GM18861 (cell line): ENCODE measurements around the gene SYNDIG1L.

Source experiments
- ATAC-seq: cut with Tn5 transposase; IDR thresholded peaks from one replicate; pipeline ENCODE4 v1.9.1; 2021; ENCODE audit not compliant: unreplicated experiment

The SYNDIG1L gene

DNA sequence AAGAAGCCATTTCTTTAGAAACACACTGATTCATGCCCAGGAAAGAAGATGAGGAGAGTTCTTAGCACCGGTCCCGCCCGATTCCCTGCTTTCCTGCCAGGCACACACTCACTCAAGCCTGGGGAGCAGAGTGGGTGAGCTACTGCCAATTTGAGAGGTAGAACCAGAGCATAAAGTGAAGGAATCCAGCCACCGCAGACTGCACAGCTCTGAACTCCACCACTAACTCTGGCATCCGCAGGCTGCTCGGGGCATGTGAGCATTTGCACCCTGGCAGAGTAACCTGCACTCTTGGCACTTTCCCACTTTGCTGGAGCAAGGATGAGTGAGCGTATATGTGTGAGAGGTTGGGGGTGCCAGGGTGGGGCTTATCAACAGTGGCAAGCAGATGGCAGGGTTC lies 4.0 kb upstream of the SYNDIG1L start:
- ATAC-seq: no peak

DNA sequence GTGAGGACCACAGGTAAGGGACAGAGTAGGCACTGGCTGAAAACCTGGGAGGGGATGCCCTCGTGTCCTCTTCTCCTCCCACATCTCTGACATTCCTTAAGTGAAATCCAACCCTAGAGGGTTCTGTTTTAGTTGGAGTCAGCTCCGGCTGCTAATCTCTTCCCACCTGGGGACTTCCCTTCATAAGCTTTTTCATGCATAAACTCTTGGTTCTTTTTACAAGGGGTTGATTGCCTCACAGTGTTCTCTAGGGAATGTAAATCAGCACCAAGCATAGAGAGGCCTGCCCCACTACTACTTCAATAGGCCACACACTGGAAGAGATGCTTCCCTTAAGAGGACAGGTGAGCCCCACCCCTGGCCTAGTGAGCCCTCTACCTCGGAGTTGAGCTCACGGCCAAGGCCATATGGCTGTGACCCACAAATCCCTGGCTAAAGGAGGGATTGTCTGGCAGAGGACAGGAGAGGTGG lies 3.2 kb upstream of the SYNDIG1L start:
- no peak for ATAC-seq

DNA sequence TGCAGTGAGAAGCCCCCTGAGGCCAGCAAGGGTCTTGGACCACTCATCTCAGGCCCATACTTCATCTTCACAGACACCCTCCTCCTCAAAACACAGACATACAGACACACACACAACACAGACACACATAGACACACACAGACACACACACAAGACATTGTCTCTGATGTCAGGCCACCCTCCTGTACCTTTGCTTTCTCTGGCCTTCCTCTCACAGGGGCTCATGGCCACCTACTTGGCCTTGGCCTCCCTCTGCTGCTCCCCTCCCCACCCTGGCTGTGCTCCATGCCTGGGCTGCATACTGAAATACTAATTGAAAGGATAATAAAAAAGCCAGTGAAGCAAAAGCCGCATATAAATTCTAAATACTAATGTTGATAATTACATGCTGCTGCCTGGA lies 1.6 kb upstream of the SYNDIG1L start:
- ATAC-seq: no peak

DNA sequence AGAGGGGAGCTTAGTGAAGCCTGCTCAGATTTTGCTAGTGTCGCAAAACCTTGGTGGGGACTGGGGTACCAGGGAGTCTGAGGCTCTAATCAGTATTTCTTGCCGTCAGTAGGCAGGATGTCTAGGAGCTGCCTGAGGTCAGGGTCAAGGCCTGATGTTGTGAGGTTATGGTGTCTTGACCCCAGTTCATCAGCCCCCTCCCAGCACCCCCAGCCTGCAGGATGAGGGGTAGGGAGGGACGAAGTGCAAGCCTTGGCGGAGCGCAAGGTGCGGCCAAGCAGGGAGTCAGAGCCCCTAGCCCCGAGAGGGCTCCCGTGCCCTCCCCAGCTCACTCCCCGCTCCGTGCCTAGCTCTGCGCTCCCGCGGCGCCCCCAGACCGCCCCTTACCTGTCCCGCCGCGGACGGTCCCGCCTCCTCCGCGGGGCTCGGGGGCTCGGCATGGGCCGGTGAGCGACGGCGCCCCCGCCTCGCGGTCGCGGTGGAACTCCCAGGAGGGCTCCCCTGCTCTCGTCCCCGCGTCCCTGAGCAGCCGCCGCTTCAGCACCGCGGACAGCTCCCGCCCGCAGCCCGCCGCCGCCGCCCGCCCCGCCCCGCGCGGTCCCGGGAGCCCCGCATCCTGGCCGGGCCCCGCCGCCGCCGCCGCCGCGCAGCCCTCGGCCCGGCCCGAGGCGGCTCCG lies 347 bp downstream of the SYNDIG1L start:
- no peak for ATAC-seq

DNA sequence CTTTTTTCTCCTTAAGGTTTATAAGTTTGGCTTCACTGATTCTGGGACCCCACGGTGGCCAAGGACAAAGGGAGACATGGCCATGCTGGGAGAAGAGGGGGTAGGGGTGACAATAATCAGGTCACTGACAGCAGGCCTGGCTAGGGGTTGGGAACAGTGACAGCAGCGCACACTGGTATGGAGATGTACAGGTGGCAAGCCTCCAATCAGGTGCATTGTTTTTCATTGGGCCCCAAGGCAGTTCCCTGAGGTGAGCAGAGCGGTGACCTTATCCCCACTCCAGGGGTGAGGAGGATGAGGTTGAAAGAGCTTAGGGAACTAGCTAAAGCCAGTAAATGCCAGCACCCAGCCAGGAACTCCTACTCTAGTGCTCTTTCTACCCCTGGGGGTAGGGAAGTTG lies 1.4 kb downstream of the SYNDIG1L start:
- ATAC-seq: no peak

DNA sequence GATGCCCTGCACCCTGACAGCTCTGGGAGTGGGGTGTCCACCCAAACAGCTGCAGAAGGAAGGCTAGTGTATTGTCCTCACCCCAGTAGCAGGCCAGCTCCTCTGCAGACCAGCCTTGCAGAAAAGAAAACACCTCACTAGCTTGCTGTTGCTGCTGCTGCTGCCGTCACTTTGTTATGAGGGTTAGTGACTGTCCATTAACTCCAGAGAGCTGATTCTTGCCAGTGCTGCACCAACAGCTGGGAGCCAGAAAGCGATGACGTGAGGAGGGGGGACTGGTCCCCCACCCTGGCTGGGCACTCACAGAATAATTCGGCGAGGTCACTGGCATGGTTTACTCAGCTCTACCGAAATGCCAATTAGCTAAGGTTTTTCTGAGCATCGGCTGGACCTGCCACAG lies 2.8 kb downstream of the SYNDIG1L start:
- ATAC-seq: no peak

DNA sequence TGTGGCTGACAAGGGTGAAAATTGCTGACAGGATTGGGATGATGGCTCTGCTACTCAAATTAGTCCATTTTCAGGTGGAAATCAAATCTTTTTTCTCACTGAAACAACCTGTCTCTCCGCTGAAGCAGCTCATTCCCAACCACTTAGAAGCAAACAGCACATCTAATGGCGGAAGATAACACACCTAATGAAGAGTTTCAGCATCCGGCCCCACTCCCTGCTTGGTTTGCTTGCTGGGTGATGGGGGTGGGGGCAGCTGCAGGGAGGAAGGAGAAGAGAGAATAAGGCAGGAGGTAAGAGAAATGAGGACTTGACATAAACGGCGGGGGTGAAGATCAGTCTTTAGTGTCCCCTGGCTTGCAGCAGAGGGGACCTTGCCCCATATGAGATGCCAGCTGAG lies 4.0 kb downstream of the SYNDIG1L start:
- ATAC-seq: no peak

DNA sequence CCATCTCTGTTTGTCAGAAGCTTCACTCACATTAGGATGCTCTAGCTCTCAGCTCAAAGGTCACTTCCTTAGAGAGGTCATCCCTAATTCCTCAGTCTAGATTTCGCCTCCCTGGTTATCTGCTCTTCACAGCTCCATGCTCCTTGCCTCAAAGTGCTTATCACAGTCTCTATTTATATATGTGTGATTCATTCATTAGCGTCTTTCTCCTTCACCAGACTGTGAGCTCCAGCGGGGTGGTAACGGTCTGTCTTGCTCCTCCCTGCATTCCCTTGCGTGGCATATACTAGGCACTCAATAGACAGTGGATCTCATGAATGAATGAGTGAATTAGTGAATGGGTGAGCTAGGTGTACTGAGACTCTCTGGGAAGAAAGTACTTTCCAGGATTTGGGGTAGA lies 6.9 kb downstream of the SYNDIG1L start:
- no peak for ATAC-seq

DNA sequence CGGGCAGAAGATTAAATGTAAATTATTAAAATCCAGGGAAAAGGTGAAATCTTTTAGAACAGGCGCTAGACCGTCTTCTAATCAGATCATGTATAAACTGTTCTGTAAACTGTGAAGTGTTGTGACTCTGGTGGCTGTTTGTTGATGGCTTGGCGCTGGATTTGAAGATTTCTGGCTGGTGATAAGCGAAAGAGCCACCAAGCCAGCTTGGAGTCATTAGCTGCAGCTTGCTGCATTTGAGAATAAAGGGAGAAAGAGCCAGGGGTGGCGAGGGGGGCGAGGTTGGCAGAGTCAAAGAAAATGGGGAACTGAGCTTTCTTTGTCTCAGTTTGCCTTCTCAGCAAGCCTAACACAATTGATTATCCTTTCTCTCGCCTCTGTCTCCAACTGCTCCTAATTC lies 8.0 kb downstream of the SYNDIG1L start:
- no peak for ATAC-seq

DNA sequence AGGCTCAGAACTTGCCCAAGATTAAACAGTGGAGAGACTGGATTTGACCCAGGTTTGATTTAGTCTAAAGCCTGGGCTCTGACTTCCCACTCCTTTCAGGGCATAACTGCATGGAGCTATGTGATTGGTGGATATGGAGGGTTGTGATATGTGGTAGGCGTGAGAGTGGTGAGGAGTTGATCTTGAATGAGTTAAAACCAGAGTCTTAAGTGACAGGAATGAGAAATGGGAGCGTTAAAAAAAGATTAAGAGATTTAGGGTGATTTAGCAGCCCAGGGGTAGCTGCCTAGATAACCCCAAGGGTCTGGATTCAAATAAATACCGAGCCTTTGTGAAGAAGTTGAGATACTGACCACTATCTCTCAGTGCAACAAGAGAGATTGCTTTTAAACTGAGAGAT lies 8.4 kb downstream of the SYNDIG1L start:
- no peak for ATAC-seq

DNA sequence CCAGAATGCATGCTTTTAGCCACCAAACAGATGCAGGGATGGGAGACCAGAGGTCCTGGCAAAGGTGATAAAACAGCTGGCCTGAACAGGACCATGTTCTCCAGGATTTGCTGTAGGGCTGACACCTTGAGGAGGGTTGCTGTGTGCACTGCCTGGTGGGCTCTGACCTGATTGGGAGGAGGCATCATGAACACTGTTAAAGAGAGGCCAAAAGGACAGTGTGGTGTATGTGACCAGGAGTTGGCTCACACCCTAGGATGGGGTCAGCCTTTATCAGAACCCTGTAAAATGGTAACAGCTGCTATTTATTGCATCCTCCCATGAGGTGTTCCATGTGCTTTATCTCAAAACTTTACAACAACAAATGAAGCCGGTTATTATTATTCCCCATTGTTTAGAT lies 8.8 kb downstream of the SYNDIG1L start:
- ATAC-seq: no peak

DNA sequence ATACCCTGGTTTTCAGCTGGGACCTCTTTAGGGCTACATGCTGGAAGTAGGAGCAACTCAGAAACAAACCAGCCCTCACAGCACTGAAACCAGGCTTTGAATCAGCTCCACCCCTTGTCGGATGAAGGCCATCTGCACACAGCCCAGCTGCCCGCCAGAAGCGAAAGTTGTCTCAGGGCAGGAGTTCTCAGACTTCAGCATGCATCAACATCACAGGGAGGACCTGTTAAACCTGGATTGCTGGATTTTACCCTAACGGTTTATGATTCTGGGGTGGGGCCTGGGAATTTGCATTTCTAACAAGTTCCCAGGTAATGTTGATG lies 10.9 kb downstream of the SYNDIG1L start:
- ATAC-seq: no peak

DNA sequence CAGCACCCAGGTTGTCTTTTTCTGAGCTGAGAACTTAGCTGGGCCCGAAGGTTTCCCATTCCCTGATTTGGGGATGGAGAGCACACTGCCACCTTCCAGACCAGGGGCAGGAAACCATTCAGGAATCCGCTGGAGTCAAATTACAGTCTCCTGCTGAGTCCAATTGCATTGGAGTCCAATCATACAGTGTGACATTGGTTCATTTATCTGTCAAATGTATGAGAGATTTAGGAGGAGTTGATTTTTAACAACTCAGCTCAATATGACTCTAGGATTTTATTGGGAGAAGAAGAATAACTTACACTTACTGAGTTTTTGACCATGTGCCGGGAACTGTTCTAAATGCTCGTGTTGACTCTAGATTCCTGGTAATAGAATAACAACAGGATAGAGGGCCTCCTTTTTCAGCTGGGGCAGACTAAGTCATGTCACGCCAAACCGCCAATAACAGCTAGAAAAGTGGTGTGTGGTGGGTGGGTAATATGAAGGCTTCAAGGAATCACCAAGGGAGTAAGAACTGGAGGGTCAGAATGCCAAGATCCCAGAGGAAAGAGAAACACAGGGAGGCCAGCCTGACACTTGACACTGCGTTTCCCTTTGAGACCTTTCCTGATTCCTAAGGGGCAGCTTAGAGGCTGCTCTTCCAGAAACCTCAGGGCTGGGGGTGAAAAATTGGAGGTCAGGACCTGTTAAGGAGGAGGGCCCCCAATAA lies 11.5 kb downstream of the SYNDIG1L start:
- ATAC-seq: no peak

DNA sequence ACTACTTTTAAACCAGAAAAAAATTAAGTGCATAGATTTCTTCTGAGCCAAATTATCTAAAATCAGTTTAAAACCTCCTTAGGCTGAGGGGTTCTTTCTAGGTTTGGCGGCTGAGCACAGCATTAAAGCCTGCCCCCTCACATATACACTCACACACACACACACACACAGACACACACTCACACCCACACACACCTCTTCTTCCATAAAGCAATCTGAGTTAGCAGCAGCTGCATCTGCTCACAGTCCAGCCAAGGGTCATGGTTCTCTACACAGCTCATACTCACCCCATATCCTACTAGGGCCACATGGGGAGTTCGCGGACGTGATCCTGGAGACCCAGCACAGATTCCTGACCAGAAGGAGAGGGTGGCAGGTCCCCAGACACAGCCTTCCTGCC lies 12.4 kb downstream of the SYNDIG1L start:
- ATAC-seq: no peak

DNA sequence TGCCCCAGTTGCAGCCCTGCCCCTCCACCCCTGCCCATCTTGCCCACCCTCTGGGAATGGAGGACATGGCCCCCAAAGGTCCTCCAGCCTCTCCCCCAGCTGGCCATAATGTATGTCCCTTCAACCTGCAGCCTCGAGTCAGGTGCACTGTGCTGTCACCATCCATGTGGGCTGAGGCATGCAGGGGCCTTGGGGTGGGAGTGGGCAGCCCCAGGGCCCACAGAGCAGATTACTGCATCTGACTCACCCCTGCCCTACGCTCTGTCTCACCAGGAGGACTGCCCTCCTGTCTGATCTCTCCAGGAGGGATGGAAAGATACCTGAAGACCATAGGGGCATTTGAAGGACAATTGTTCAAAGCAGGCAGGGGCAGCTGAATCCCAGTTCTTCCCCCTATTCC lies 13.3 kb downstream of the SYNDIG1L start:
- no peak for ATAC-seq

DNA sequence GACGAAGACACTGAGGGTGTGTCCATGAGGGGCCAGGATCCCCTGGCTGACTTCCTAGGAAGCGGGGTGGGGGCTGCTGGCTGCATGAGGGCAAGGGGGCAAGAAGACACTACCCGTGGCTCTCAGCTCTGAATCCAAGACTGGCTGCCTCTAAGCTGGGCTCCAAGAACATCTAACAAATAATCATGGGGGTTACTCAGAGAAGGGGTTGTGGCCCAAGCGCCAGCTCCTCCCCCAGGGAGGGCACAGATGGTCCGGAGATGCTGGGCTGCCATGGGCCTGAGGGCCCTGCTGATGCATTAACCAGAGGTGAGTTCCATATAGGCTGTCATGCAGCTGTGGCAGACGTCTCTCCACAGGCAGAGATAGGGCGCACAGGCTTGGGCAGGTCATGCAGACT lies 14.3 kb downstream of the SYNDIG1L start:
- no peak for ATAC-seq

DNA sequence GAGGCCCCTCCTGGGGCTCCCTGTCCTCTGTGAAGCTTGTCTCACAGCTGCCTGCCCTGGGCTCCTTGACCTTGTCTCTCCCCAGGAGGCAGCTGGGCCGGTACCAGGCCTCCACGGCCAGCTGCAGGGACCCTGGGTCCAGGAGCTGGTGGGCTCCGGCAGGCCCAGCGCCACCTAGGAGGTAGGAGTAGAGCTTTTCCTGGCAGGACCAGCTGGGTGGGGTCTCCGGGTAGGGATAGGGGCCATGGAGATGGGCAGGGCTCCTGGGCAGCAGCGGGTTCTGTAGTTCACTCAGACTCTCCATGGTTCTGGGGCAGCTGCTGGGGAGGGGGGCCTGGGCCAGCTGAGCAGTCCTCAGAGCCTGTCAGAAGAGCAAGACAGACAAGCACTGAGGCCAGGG lies 16.6 kb downstream of the SYNDIG1L start:
- ATAC-seq: no peak

DNA sequence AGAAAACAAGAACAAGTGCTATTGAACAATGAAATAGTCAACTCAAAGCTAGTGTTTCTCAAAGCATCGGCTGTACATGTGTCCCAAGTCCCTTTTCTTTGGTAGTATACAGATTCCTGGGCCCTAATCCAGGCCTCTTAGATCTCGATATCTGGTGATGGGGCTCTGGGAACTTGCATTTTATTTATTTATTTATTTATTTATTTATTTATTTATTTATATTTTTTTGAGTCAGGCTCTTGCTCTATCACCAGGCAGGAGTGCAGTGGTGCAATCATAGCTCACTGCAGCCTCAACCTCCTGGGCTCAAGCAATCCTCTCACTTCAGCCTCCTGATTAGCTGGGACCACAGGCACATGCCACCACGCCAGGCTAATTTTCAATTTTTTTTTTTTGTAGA lies 17.1 kb downstream of the SYNDIG1L start:
- ATAC-seq: no peak

DNA sequence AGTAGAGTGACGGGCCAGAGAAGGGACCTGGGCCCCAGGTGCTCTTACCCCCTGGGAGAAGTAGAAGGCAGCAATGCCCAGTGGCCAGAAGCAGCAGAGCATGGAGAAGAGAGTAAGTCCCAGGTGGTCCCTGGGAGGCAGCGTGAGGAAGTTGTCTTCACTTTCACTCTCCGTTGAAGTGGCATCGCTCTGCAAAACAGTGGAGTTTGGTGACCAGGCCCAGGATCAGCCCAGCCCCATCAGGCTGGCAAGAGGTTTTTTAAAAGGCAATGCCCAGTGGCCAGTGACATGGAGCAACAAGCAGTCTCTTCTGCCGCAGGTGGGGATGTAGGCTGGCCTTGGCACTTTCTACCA lies 18.2 kb downstream of the SYNDIG1L start:
- no peak for ATAC-seq

DNA sequence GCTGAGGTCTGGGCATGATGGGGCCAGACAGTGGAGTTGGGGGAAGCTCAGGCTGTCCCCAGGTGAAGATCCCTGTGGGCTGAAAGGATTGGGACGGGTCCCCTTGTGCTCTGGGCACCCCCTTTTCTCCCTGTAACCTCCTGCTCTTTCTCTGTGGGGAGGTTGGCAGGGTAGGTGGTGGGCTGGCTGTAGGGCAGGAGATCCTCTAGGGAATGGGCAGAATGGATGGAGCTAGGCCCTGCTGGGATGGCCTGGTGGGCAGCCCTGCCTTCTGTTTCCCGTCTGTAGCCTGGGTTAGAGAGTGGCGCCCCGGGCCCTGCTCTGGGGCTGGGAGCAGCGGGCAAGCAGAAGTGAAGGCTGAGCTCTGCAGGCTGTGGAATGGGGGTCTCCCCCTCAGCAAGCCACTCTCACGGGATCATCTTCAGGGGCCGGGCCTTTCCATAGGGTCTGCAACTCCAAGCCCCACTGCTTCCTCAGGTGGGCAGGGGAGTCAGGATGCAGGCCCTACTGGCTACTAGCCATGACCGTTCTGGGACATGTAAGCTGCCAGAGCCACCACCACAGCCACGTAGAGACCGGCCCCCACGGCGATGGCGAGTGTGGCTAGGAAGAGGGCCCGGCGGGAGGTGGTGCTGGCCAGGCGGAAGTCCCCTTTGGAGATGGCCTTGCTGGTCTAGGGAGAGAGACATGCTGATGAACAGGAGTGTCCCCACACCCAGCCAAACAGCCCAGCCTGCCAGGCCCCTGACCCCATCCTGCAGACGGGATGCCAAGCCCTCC lies 18.8 kb downstream of the SYNDIG1L start:
- no peak for ATAC-seq

DNA sequence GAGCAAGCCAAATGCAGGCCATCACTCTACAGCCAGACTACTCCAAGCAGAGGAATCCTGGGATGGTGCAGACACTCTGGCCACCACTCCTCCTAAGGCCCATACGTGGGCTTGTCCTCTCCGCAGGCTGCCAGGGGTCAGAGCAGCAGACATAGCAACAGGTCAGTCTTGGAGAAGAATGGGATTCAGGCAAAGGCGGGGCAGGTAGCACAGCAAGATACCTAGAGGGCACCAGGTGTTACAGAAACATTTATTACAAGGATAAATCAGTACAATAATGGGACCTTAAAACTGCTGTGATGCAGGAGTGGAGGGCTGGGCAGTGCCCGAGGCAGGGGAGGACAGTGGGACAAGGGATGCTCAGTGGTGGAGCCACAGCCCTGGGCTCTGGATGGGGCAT lies 20.3 kb downstream of the SYNDIG1L start:
- no peak for ATAC-seq

DNA sequence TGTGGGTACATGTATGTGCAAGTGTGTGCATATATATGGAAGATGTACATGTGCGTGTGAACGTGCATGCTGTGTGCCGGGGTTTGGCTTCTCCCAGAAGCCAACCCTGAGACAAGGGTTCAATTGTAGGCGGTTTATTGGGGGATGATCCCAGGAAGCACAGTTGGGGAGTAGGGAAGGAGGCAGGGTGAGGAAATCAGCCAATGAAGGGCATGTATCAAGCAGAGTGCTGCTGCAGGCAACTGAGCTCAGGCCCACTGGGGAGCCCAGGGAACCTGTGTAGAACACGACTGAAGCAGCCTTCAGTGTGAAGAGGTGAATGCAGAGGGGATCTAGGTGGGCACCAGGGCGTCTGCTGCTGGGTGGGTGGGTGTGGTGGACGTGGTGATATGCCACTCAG lies 21.6 kb downstream of the SYNDIG1L start:
- no peak for ATAC-seq
